HEK293 (cell line): ENCODE data around the gene UGT1A8.

Experiments
- CTCF ChIA-PET: fragments of 350-600 bp; formaldehyde crosslinking; extraction: SDS; loops from one replicate; lab custom pipeline; 2021; ENCODE audit warnings: antibody characterized with exemption; lab: Yijun Ruan, JAX
- POLR2A ChIA-PET: fragments of 300-600 bp; formaldehyde crosslinking; extraction: SDS; loops from one replicate; lab custom pipeline; 2020; ENCODE audit warnings: antibody characterized with exemption, inconsistent platforms; lab: Yijun Ruan, JAX
- H3K27ac ChIP-seq: fragments of 200-500 bp; sonication (Bioruptor generic); 2 replicates; pipeline ENCODE4 v1.5.1; 2014; ENCODE audit warnings: low read depth, low read length, control low read depth, inconsistent platforms; ENCODE audit errors: extremely low read depth
- H3K36me3 ChIP-seq, 2 experiments: fragments of 200-500 bp in 1 of 2; sonication (Bioruptor generic) in 1 of 2; 1 replicate in 1 of 2; 2 replicates in 1 of 2; pipeline ENCODE4 v1.5.1; 2014 to 2017; ENCODE audit warnings: inconsistent platforms in 2 of 2, low read length in 2 of 2; ENCODE audit not compliant: control insufficient read depth in 2 of 2, insufficient read depth in 1 of 2
- H3K4me1 ChIP-seq: fragments of 200-500 bp; sonication (Bioruptor generic); 2 replicates; pipeline ENCODE4 v1.5.1; 2014; ENCODE audit warnings: mild to moderate bottlenecking, low read length, inconsistent platforms; ENCODE audit not compliant: control insufficient read depth, insufficient read depth
- H3K4me3 ChIP-seq: 2 replicates; pipeline ENCODE4 v1.5.1; 2011; ENCODE audit warnings: low read depth, mild to moderate bottlenecking, control low read depth, low read length, moderate library complexity
- H3K9me3 ChIP-seq: fragments of 200-500 bp; sonication (Bioruptor generic); 2 replicates; pipeline ENCODE4 v1.5.1; 2014; ENCODE audit warnings: low read depth, low read length, inconsistent platforms; ENCODE audit not compliant: control insufficient read depth, insufficient read depth
- KLF17 ChIP-seq: fragments of 450-650 bp; formaldehyde crosslinking; IDR thresholded peaks from 2 replicates; pipeline ENCODE4 v1.5.1; 2016; ENCODE audit warnings: missing biosample characterization, missing genetic modification characterization
- PRDM6 ChIP-seq: fragments of 450-650 bp; formaldehyde crosslinking; IDR thresholded peaks from 2 replicates; pipeline ENCODE4 v1.5.1; 2017; ENCODE audit warnings: missing biosample characterization, missing genetic modification characterization
- REPIN1 ChIP-seq: fragments of 450-650 bp; formaldehyde crosslinking; IDR thresholded peaks from 2 replicates; pipeline ENCODE4 v1.5.1; 2017; ENCODE audit warnings: missing biosample characterization, missing genetic modification characterization, low read depth
- TSHZ1 ChIP-seq: fragments of 450-650 bp; formaldehyde crosslinking; IDR thresholded peaks from 2 replicates; pipeline ENCODE4 v1.5.1; 2016; ENCODE audit warnings: missing biosample characterization, missing genetic modification characterization, borderline replicate concordance
- ZBTB8A ChIP-seq: fragments of 450-650 bp; formaldehyde crosslinking; IDR thresholded peaks from 2 replicates; pipeline ENCODE4 v1.5.1; 2016; ENCODE audit warnings: missing biosample characterization, missing genetic modification characterization
- ZNF10 ChIP-seq: fragments of 450-650 bp; formaldehyde crosslinking; IDR thresholded peaks from 2 replicates; pipeline ENCODE4 v1.5.1; 2017; ENCODE audit warnings: missing biosample characterization, missing genetic modification characterization
- ZNF132 ChIP-seq: fragments of 450-650 bp; formaldehyde crosslinking; IDR thresholded peaks from 2 replicates; pipeline ENCODE4 v1.5.1; 2017; ENCODE audit warnings: missing biosample characterization, missing genetic modification characterization, borderline replicate concordance
- ZNF133 ChIP-seq: fragments of 450-650 bp; formaldehyde crosslinking; IDR thresholded peaks from 2 replicates; pipeline ENCODE4 v1.5.1; 2016; ENCODE audit warnings: missing biosample characterization, missing genetic modification characterization
- ZNF221 ChIP-seq: fragments of 450-650 bp; formaldehyde crosslinking; IDR thresholded peaks from 2 replicates; pipeline ENCODE4 v1.5.1; 2017; ENCODE audit warnings: missing biosample characterization, missing genetic modification characterization, borderline replicate concordance
- ZNF223 ChIP-seq: fragments of 450-650 bp; formaldehyde crosslinking; IDR thresholded peaks from 2 replicates; pipeline ENCODE4 v1.5.1; 2016; ENCODE audit warnings: missing biosample characterization, missing genetic modification characterization
- ZNF23 ChIP-seq: fragments of 450-650 bp; formaldehyde crosslinking; IDR thresholded peaks from 2 replicates; pipeline ENCODE4 v1.5.1; 2016; ENCODE audit warnings: missing biosample characterization, missing genetic modification characterization, borderline replicate concordance
- ZNF280C ChIP-seq: fragments of 450-650 bp; formaldehyde crosslinking; IDR thresholded peaks from 2 replicates; pipeline ENCODE4 v1.5.1; 2016; ENCODE audit warnings: missing biosample characterization, missing genetic modification characterization
- ZNF292 ChIP-seq: fragments of 450-650 bp; formaldehyde crosslinking; IDR thresholded peaks from 2 replicates; pipeline ENCODE4 v1.5.1; 2016; ENCODE audit warnings: low read depth, missing biosample characterization, missing genetic modification characterization, borderline replicate concordance
- ZNF501 ChIP-seq: fragments of 450-650 bp; formaldehyde crosslinking; IDR thresholded peaks from 2 replicates; pipeline ENCODE4 v1.5.1; 2016; ENCODE audit warnings: missing biosample characterization, missing genetic modification characterization
- ZNF514 ChIP-seq: fragments of 450-650 bp; formaldehyde crosslinking; IDR thresholded peaks from 2 replicates; pipeline ENCODE4 v1.5.1; 2016; ENCODE audit warnings: missing biosample characterization, missing genetic modification characterization
- ZNF529 ChIP-seq: fragments of 450-650 bp; formaldehyde crosslinking; IDR thresholded peaks from 2 replicates; pipeline ENCODE4 v1.5.1; 2017; ENCODE audit warnings: missing genetic modification characterization, missing biosample characterization; ENCODE audit not compliant: insufficient replicate concordance
- ZNF571 ChIP-seq: fragments of 450-650 bp; formaldehyde crosslinking; IDR thresholded peaks from 2 replicates; pipeline ENCODE4 v1.5.0; 2017; ENCODE audit warnings: missing biosample characterization, missing genetic modification characterization
- ZNF580 ChIP-seq: fragments of 450-650 bp; formaldehyde crosslinking; IDR thresholded peaks from 2 replicates; pipeline ENCODE4 v1.5.1; 2016; ENCODE audit warnings: missing biosample characterization, missing genetic modification characterization
- ZNF600 ChIP-seq: fragments of 450-650 bp; formaldehyde crosslinking; IDR thresholded peaks from 2 replicates; pipeline ENCODE4 v1.5.1; 2016; ENCODE audit warnings: missing biosample characterization, missing genetic modification characterization
- ZNF639 ChIP-seq: fragments of 450-650 bp; formaldehyde crosslinking; IDR thresholded peaks from 2 replicates; pipeline ENCODE4 v1.5.1; 2016; ENCODE audit warnings: missing biosample characterization, missing genetic modification characterization
- ZNF660 ChIP-seq: fragments of 450-650 bp; IDR thresholded peaks from 2 replicates; pipeline ENCODE4 v1.5.1; 2018; ENCODE audit warnings: missing biosample characterization, mild to moderate bottlenecking, missing genetic modification characterization
- ZNF843 ChIP-seq: fragments of 450-650 bp; formaldehyde crosslinking; IDR thresholded peaks from 2 replicates; pipeline ENCODE4 v1.5.1; 2016; ENCODE audit warnings: missing biosample characterization, missing genetic modification characterization
- ZSCAN16 ChIP-seq: fragments of 450-650 bp; formaldehyde crosslinking; IDR thresholded peaks from 2 replicates; pipeline ENCODE4 v1.5.1; 2016; ENCODE audit warnings: missing biosample characterization, missing genetic modification characterization

Gene UGT1A8

GRCh38 chr2:233690444-233690843 is 73.0 kb downstream of the UGT1A8 start:
- no peak overlapping the region for H3K4me3 ChIP-seq
- TF ChIP-seq ZNF292 (no peak), REPIN1 (tag by site-specific recombination) (no peak), ZNF132 (tag by site-specific recombination) (no peak), ZNF23 (tag by site-specific recombination) (no peak), ZBTB8A (no peak), ZNF501 (tag by site-specific recombination) (no peak), ZNF571 (no peak), ZNF843 (tag by site-specific recombination) (no peak), ZNF221 (no peak), ZNF10 (tag by site-specific recombination) (no peak), ZSCAN16 (tag by site-specific recombination) (no peak), ZNF660 (tag by site-specific recombination) (no peak), ZNF514 (tag by site-specific recombination) (no peak), ZNF529 (no peak), ZNF600 (no peak), TSHZ1 (tag by site-specific recombination) (no peak), ZNF280C (tag by site-specific recombination) (no peak), ZNF580 (tag by site-specific recombination) (no peak)
- TF ChIP-seq, all 188 proteins: peak for 0
- Histone ChIP-seq H3K9me3 (no peaks in the 10 kb centered on the region), H3K27ac (no peak overlapping the region), H3K36me3 (no peaks in the 10 kb centered on the region), H3K4me1 (no peaks in the 10 kb centered on the region)
- POLR2A ChIA-PET = no interaction called here
- CTCF ChIA-PET = interaction anchor here (1.8 kb wide), 1 partner anchor 21 kb away, joined by 5 read pairs; no protein-coding TSS in a partner anchor

GRCh38 chr2:233691443-233692433 is 74.3 kb downstream of the UGT1A8 start:
- Histone ChIP-seq H3K4me1 (no peaks in the 10 kb centered on the region), H3K27ac (no peak overlapping the region), H3K4me3 (no peak overlapping the region), H3K9me3 (no peaks in the 10 kb centered on the region), H3K36me3 (no peaks in the 10 kb centered on the region)
- TF ChIP-seq ZNF223 (tag by site-specific recombination) (no peak), ZNF639 (no peak), KLF17 (tag by site-specific recombination) (no peak), PRDM6 (no peak), ZNF571 (no peak), ZNF133 (tag by site-specific recombination) (no peak)
- CTCF ChIA-PET = interaction anchor here (1.8 kb wide), 1 partner anchor 19 kb away, joined by 5 read pairs; no protein-coding TSS in a partner anchor
- POLR2A ChIA-PET = no interaction called here
